ENCODE data around the gene LRRC19. TPM values are rescaled to one million over a fixed set of nuclear protein-coding genes. Genes with fewer than 3 reads are reported as not detected.

LRRC19 gene
- total and polyA plus RNA-seq, 2 donors (not counting 1 experiment from before 2014, with no cell fraction given) = not detected

GRCh38 chr9:27019589-27019988, 14.1 kb upstream of the LRRC19 start:
- H3K4me2 ChIP-seq (ENCODE audit: extremely low read depth, insufficient read depth, low read length) = no peak overlapping the region
- H3K4me3 ChIP-seq (replicated peaks in 1 of 4; ENCODE audit: control extremely low read depth in 1 of 4, insufficient read depth in 1 of 4, low read depth in 3 of 4, low read length in 4 of 4) = no peak overlapping the region
- no peaks in the 10 kb centered on the region for H4K20me1 ChIP-seq (ENCODE audit: control insufficient read depth, extremely low read depth, insufficient read depth, low read length)
- peak; percentile 29 to 82 for DNase-seq (ENCODE audit: low read depth in 2 of 2)
- no peak overlapping the region for H2AFZ ChIP-seq (ENCODE audit: low read length)
- H3K9me3 ChIP-seq (ENCODE audit: control insufficient read depth, insufficient read depth, low read depth, low read length) = no peaks in the 10 kb centered on the region
- H3K4me1 ChIP-seq (ENCODE audit: control insufficient read depth, extremely low read depth, insufficient read depth, low read length) = no peaks in the 10 kb centered on the region
- no peak overlapping the region for H3K9ac ChIP-seq (ENCODE audit: insufficient read depth, low read length)
- H3K36me3 ChIP-seq (ENCODE audit: control insufficient read depth, insufficient read depth, low read length) = no peaks in the 10 kb centered on the region
- no peak overlapping the region for H3K27ac ChIP-seq (ENCODE audit: insufficient read depth, low read length)
- no peaks in the 10 kb centered on the region for H3K79me2 ChIP-seq (ENCODE audit: control insufficient read depth, insufficient read depth, low read length)
- no peak for TF ChIP-seq EZH2 (IDR thresholded peaks at IDR 0.05; ENCODE audit: low read length, missing control alignments)
- no peak for TF ChIP-seq CTCF (conservative IDR thresholded peaks at IDR 0.05 in 1 of 2, IDR thresholded peaks at IDR 0.05 in 1 of 2; ENCODE audit: low read depth in 1 of 2, low read length in 2 of 2)
- no peaks in the 10 kb centered on the region for H3K27me3 ChIP-seq (ENCODE audit: control insufficient read depth, insufficient read depth, low read length)

GRCh38 chr9:27003426-27004077, 1.9 kb downstream of the LRRC19 start:
- TF ChIP-seq CTCF (conservative IDR thresholded peaks at IDR 0.05 in 1 of 2, IDR thresholded peaks at IDR 0.05 in 1 of 2; ENCODE audit: low read depth in 1 of 2, low read length in 2 of 2) = no peak
- no peak for TF ChIP-seq EZH2 (IDR thresholded peaks at IDR 0.05; ENCODE audit: low read length, missing control alignments)
- no peak overlapping the region for H3K9ac ChIP-seq (ENCODE audit: insufficient read depth, low read length)
- no peaks in the 10 kb centered on the region for H3K4me1 ChIP-seq (ENCODE audit: control insufficient read depth, extremely low read depth, insufficient read depth, low read length)
- H3K79me2 ChIP-seq (ENCODE audit: control insufficient read depth, insufficient read depth, low read length) = no peaks in the 10 kb centered on the region
- no peak overlapping the region for H3K27ac ChIP-seq (ENCODE audit: insufficient read depth, low read length)
- no peaks in the 10 kb centered on the region for H3K36me3 ChIP-seq (ENCODE audit: control insufficient read depth, insufficient read depth, low read length)
- DNase-seq (ENCODE audit: low read depth in 2 of 2) = peak in 1 of 2 donors; percentile 10
- no peak overlapping the region for H3K4me3 ChIP-seq (replicated peaks in 1 of 4; ENCODE audit: control extremely low read depth in 1 of 4, insufficient read depth in 1 of 4, low read depth in 3 of 4, low read length in 4 of 4)
- no peaks in the 10 kb centered on the region for H3K9me3 ChIP-seq (ENCODE audit: control insufficient read depth, insufficient read depth, low read depth, low read length)
- H3K27me3 ChIP-seq (ENCODE audit: control insufficient read depth, insufficient read depth, low read length) = no peaks in the 10 kb centered on the region
- no peak overlapping the region for H3K4me2 ChIP-seq (ENCODE audit: extremely low read depth, insufficient read depth, low read length)
- H2AFZ ChIP-seq (ENCODE audit: low read length) = no peak overlapping the region
- no peaks in the 10 kb centered on the region for H4K20me1 ChIP-seq (ENCODE audit: control insufficient read depth, extremely low read depth, insufficient read depth, low read length)

- H3K4me2 ChIP-seq (ENCODE audit: extremely low read depth, insufficient read depth, low read length) = no peak overlapping the region
- no peak for DNase-seq (ENCODE audit: low read depth in 2 of 2)
- H2AFZ ChIP-seq (ENCODE audit: low read length) = no peak overlapping the region
- H3K36me3 ChIP-seq (ENCODE audit: control insufficient read depth, insufficient read depth, low read length) = no peaks in the 10 kb centered on the region
- no peaks in the 10 kb centered on the region for H3K79me2 ChIP-seq (ENCODE audit: control insufficient read depth, insufficient read depth, low read length)
- no peaks in the 10 kb centered on the region for H3K9me3 ChIP-seq (ENCODE audit: control insufficient read depth, insufficient read depth, low read depth, low read length)
- no peak overlapping the region for H3K27ac ChIP-seq (ENCODE audit: insufficient read depth, low read length)
- no peak overlapping the region for H3K4me3 ChIP-seq (replicated peaks in 1 of 4; ENCODE audit: control extremely low read depth in 1 of 4, insufficient read depth in 1 of 4, low read depth in 3 of 4, low read length in 4 of 4)
- no peaks in the 10 kb centered on the region for H3K4me1 ChIP-seq (ENCODE audit: control insufficient read depth, extremely low read depth, insufficient read depth, low read length)
- H3K9ac ChIP-seq (ENCODE audit: insufficient read depth, low read length) = no peak overlapping the region
- no peaks in the 10 kb centered on the region for H3K27me3 ChIP-seq (ENCODE audit: control insufficient read depth, insufficient read depth, low read length)
- no peaks in the 10 kb centered on the region for H4K20me1 ChIP-seq (ENCODE audit: control insufficient read depth, extremely low read depth, insufficient read depth, low read length)
- TF ChIP-seq CTCF (conservative IDR thresholded peaks at IDR 0.05 in 1 of 2, IDR thresholded peaks at IDR 0.05 in 1 of 2; ENCODE audit: low read depth in 1 of 2, low read length in 2 of 2) (no peak), EZH2 (IDR thresholded peaks at IDR 0.05; ENCODE audit: low read length, missing control alignments) (no peak)
Observed at GRCh38 chr9:26995810-26996209, 9.7 kb downstream of the LRRC19 start.

All from fibroblast of lung (primary cell).